H1 (cell line): ENCODE measurements around the gene NELL2. TPM values are rescaled to one million over a fixed set of nuclear protein-coding genes. Genes with fewer than 3 reads are reported as not detected.

Experiments used
- CTCF ChIA-PET: fragments of 300-600 bp; sonication (Branson Sonifier 250); formaldehyde crosslinking; loops from one replicate; lab custom pipeline; 2021; ENCODE audit not compliant: partially characterized antibody; lab: Charles Lee
- POLR2A ChIA-PET: fragments of 300-600 bp; sonication (Branson Sonifier 250); formaldehyde crosslinking; loops from one replicate; lab custom pipeline; 2021; ENCODE audit warnings: inconsistent platforms; ENCODE audit not compliant: partially characterized antibody; lab: Charles Lee
- DNase-seq, 2 experiments: peaks; one replicate each; pipeline versions ENCODE4 v3.0.0 to v3.0.0-alpha.2; 2010 to 2022; ENCODE audit warnings: low spot score in 2 of 2, low read depth in 1 of 2, mixed read lengths in 1 of 2
- FAIRE-seq: peaks from 2 replicates; lab custom pipeline; 2011; peaks lifted over from hg19 to GRCh38; lab: Jason Lieb, UNC
- H2AFZ ChIP-seq: 2 replicates; pipeline ENCODE4 v1.8.1; 2012; ENCODE audit warnings: low read length, inconsistent platforms
- H2AK5ac ChIP-seq: 2 replicates; pipeline ENCODE4 v1.6.1; 2013; ENCODE audit warnings: low read depth, low read length
- H2BK120ac ChIP-seq: replicated peaks from 2 replicates; pipeline ENCODE3; 2013; ENCODE audit warnings: low read depth, low read length, inconsistent platforms
- H2BK12ac ChIP-seq: 2 replicates; pipeline ENCODE4 v1.6.1; 2013; ENCODE audit warnings: low read depth, low read length
- H2BK15ac ChIP-seq: 2 replicates; pipeline ENCODE4 v1.6.1; 2013; ENCODE audit warnings: low read length
- H2BK20ac ChIP-seq: 2 replicates; pipeline ENCODE4 v1.6.1; 2013; ENCODE audit warnings: low read length
- H2BK5ac ChIP-seq: 2 replicates; pipeline ENCODE4 v1.6.1; 2013; ENCODE audit warnings: low read depth, low read length
- H3K14ac ChIP-seq: 2 replicates; pipeline ENCODE4 v1.6.1; 2013; ENCODE audit warnings: inconsistent platforms; ENCODE audit not compliant: insufficient read length
- H3K18ac ChIP-seq: 2 replicates; pipeline ENCODE4 v1.6.1; 2013; ENCODE audit warnings: low read length; ENCODE audit errors: extremely low read depth
- H3K23ac ChIP-seq: 2 replicates; pipeline ENCODE4 v1.6.1; 2013; ENCODE audit warnings: inconsistent platforms; ENCODE audit not compliant: insufficient read length
- H3K23me2 ChIP-seq: 2 replicates; pipeline ENCODE4 v1.6.1; 2013; ENCODE audit warnings: low read depth, low read length
- H3K27ac ChIP-seq: 2 replicates; pipeline ENCODE4 v1.6.1; 2011; ENCODE audit warnings: low read depth, low read length, inconsistent platforms
- H3K27me3 ChIP-seq, 4 experiments: replicated peaks in 1 of 4; 1 replicate in 1 of 4; 2 replicates in 3 of 4; pipeline versions ENCODE4 v1.6.1 to v1.8.1; 2011 to 2013; ENCODE audit warnings: low read length in 3 of 4, mild to moderate bottlenecking in 3 of 4, inconsistent platforms in 2 of 4, mixed read lengths in 2 of 4, moderate library complexity in 1 of 4; ENCODE audit not compliant: control insufficient read depth in 3 of 4, insufficient read depth in 3 of 4; ENCODE audit errors: extremely low read depth in 1 of 4
- H3K36me3 ChIP-seq, 4 experiments: 2 replicates each; pipeline versions ENCODE4 v1.6.1 to v1.8.1; 2011 to 2013; ENCODE audit warnings: mild to moderate bottlenecking in 4 of 4, low read length in 3 of 4, moderate library complexity in 2 of 4, control low read depth in 1 of 4, inconsistent platforms in 1 of 4; ENCODE audit not compliant: insufficient read depth in 4 of 4, control insufficient read depth in 2 of 4
- H3K4ac ChIP-seq: replicated peaks from 2 replicates; pipeline ENCODE3; 2013; ENCODE audit warnings: low read length, low read depth, mixed read lengths, inconsistent platforms; ENCODE audit not compliant: insufficient read length
- H3K4me1 ChIP-seq, 4 experiments: replicated peaks in 1 of 4; 1 replicate in 1 of 4; 2 replicates in 3 of 4; pipeline versions ENCODE4 v1.6.1 to v1.8.1; 2011 to 2013; ENCODE audit warnings: low read length in 3 of 4, inconsistent platforms in 2 of 4, mixed read lengths in 1 of 4; ENCODE audit not compliant: insufficient read depth in 4 of 4, control insufficient read depth in 3 of 4
- H3K4me2 ChIP-seq, 2 experiments: 2 replicates each; pipeline versions ENCODE4 v1.6.1 to v1.8.1; 2011 to 2013; ENCODE audit warnings: low read depth in 2 of 2, low read length in 2 of 2, control low read depth in 1 of 2, inconsistent platforms in 1 of 2, mild to moderate bottlenecking in 1 of 2; ENCODE audit not compliant: insufficient read depth in 1 of 2
- H3K4me3 ChIP-seq, 4 experiments: fragments of 200-600, 300-600 bp in 1 of 4; sonication (generic), shearing (Covaris generic), sonication (Bioruptor Twin) in 1 of 4; 2 replicates each; pipeline versions ENCODE4 v1.5.1 to v1.8.1; 2011 to 2016; ENCODE audit warnings: low read length in 4 of 4, low read depth in 3 of 4, control low read depth in 2 of 4, inconsistent platforms in 2 of 4, mild to moderate bottlenecking in 2 of 4, mixed read lengths in 1 of 4, moderate library complexity in 1 of 4; ENCODE audit not compliant: insufficient read depth in 2 of 4; ENCODE audit errors: extremely low read depth in 1 of 4
- H3K56ac ChIP-seq: replicated peaks from 2 replicates; pipeline ENCODE3; 2013; ENCODE audit warnings: low read depth, mild to moderate bottlenecking, mixed read lengths, low read length, inconsistent platforms; ENCODE audit not compliant: insufficient read length
- H3K79me1 ChIP-seq: 2 replicates; pipeline ENCODE4 v1.6.1; 2013; ENCODE audit warnings: low read depth, low read length, control low read depth
- H3K79me2 ChIP-seq, 2 experiments: 2 replicates each; pipeline versions ENCODE4 v1.6.1 to v1.8.1; 2012 to 2013; ENCODE audit warnings: low read length in 2 of 2, mild to moderate bottlenecking in 2 of 2, inconsistent platforms in 1 of 2; ENCODE audit not compliant: insufficient read depth in 2 of 2, control insufficient read depth in 1 of 2
- H3K9ac ChIP-seq, 4 experiments: replicated peaks in 1 of 4; 1 replicate in 1 of 4; 2 replicates in 3 of 4; pipeline versions ENCODE4 v1.6.1 to v1.8.1; 2011 to 2013; ENCODE audit warnings: low read depth in 3 of 4, low read length in 3 of 4, control low read depth in 2 of 4, mild to moderate bottlenecking in 2 of 4, moderate library complexity in 2 of 4, inconsistent platforms in 1 of 4; ENCODE audit errors: extremely low read depth in 1 of 4
- H3K9me3 ChIP-seq, 2 experiments: 2 replicates each; pipeline versions ENCODE4 v1.6.1 to v1.8.1; 2012 to 2013; ENCODE audit warnings: mild to moderate bottlenecking in 2 of 2, moderate library complexity in 2 of 2, control low read depth in 1 of 2, inconsistent platforms in 1 of 2, low read depth in 1 of 2, low read length in 1 of 2, mixed read lengths in 1 of 2; ENCODE audit not compliant: insufficient read depth in 2 of 2
- H4K20me1 ChIP-seq, 2 experiments: replicated peaks in 1 of 2; 2 replicates each; pipeline versions ENCODE3 to v1.8.1; 2011 to 2013; ENCODE audit warnings: inconsistent platforms in 2 of 2, low read length in 2 of 2, mild to moderate bottlenecking in 1 of 2; ENCODE audit not compliant: insufficient read depth in 2 of 2, control insufficient read depth in 1 of 2
- H4K5ac ChIP-seq: 2 replicates; pipeline ENCODE4 v1.6.1; 2013; ENCODE audit warnings: low read length, low read depth, mixed read lengths, inconsistent platforms; ENCODE audit not compliant: insufficient read length
- H4K8ac ChIP-seq: 2 replicates; pipeline ENCODE4 v1.8.0; 2013; ENCODE audit warnings: mild to moderate bottlenecking, moderate library complexity, low read length, inconsistent platforms; ENCODE audit not compliant: insufficient read depth; ENCODE audit errors: extremely low read depth
- H4K91ac ChIP-seq: replicated peaks from 2 replicates; pipeline ENCODE3; 2013; ENCODE audit warnings: low read length, mixed read lengths, inconsistent platforms; ENCODE audit not compliant: insufficient read length
- BCL11A ChIP-seq, 2 experiments: IDR thresholded peaks; one replicate each; pipeline ENCODE4 v1.6.1; 2011; ENCODE audit warnings: low read depth in 2 of 2, low read length in 2 of 2, mild to moderate bottlenecking in 2 of 2
- BRCA1 ChIP-seq: IDR thresholded peaks from 2 replicates; pipeline ENCODE4 v1.6.1; 2012; ENCODE audit warnings: low read depth, low read length, improper control_type of control experiment
- KDM4A ChIP-seq: IDR thresholded peaks from one replicate; pipeline ENCODE4 v1.7.1; 2012; ENCODE audit warnings: low read depth, mild to moderate bottlenecking, moderate library complexity, low read length, inconsistent platforms; ENCODE audit not compliant: severe bottlenecking
- POLR2A ChIP-seq, 2 experiments: IDR thresholded peaks; 1 replicate in 1 of 2; 2 replicates in 1 of 2; pipeline ENCODE4 v1.6.1; 2011; ENCODE audit warnings: low read depth in 2 of 2, low read length in 2 of 2, mild to moderate bottlenecking in 2 of 2; ENCODE audit errors: control extremely low read depth in 1 of 2
- POU5F1 ChIP-seq: IDR thresholded peaks from 2 replicates; pipeline ENCODE4 v1.6.1; 2011; ENCODE audit warnings: low read depth, mild to moderate bottlenecking, low read length, moderate library complexity
- RBBP5 ChIP-seq: IDR thresholded peaks from 2 replicates; pipeline ENCODE4 v1.7.1; 2012; ENCODE audit warnings: low read depth, mild to moderate bottlenecking, inconsistent platforms, low read length, moderate library complexity, borderline replicate concordance
- SP4 ChIP-seq: IDR thresholded peaks from 2 replicates; pipeline ENCODE4 v1.6.1; 2012; ENCODE audit warnings: low read length, inconsistent platforms
- WGBS, 2 experiments: shearing (Covaris generic) in 1 of 2; methylation state at CpG; one replicate each; pipeline versions ENCODE4 v1.1.6 to v1.1.7; 2013 to 2015; ENCODE audit warnings: low lambda C conversion rate in 2 of 2, mixed read lengths in 2 of 2, inconsistent platforms in 1 of 2, low coverage in 1 of 2, missing lambda C conversion rate in 1 of 2; ENCODE audit not compliant: insufficient replicate concordance in 2 of 2, insufficient coverage in 1 of 2, insufficient read length in 1 of 2; ENCODE audit errors: extremely low coverage in 1 of 2, missing lambda C conversion rate in 1 of 2; 5-methylcytosine and 5-hydroxymethylcytosine counted together
- polyA plus RNA-seq, 7 experiments: library from polyadenylated mRNA; depleted of rRNA in 3 of 7; stranded (reverse) in 5 of 7; unstranded in 2 of 7; fragments of >200 nt in 5 of 7; fragments of 200-250 nt in 2 of 7; gene quantifications; 1 replicate in 5 of 7; 2 replicates in 1 of 7; 4 replicates in 1 of 7; pipeline versions ENCODE4 v1.2.1 to v1.2.3, GENCODE V29; 2011 to 2013; ENCODE audit warnings: missing spikeins in 2 of 7, mixed read lengths in 2 of 7
- total RNA-seq: library from RNA; stranded (reverse); fragmentation: NEBNext Ultra II Directional; extraction: Animal tissue kit (Norgen Biotek cat#: 25700); gene quantifications from 2 replicates; pipeline ENCODE4 v1.2.1, GENCODE V29; 2021

The NELL2 gene
- total and polyA plus RNA-seq, 2 of the 8 experiments (the other 6 are each of a cell fraction or from before 2014, with no cell fraction given) = 54.2 to 56.8 TPM

GRCh38 chr12:44847403-44847802 lies 28.7 kb downstream of the NELL2 start:
- Histone ChIP-seq H2BK5ac (no peak overlapping the region), H3K4me2 (no peak overlapping the region), H3K18ac (no peak overlapping the region), H3K14ac (no peak overlapping the region), H3K56ac (no peak overlapping the region), H3K9me3 (no peaks in the 10 kb centered on the region)
- CTCF ChIA-PET = no interaction called here
- WGBS, 2 experiments = 100% methylated on average over 1 of the region's 1 CpG; no CpG with 5 or more reads in 1 of the 2 experiments
- TF ChIP-seq BCL11A (IDR thresholded peaks at IDR 0.05; ENCODE audit: low read depth in 2 of 2, low read length in 2 of 2) (no peak), BRCA1 (no peak), RBBP5 (no peak), POLR2A (IDR thresholded peaks at IDR 0.05; ENCODE audit: control extremely low read depth in 1 of 2, low read depth in 2 of 2, low read length in 2 of 2) (no peak), SP4 (no peak), POU5F1 (no peak), KDM4A (no peak)
- TF ChIP-seq, all 59 proteins: peak for 0
- no peak overlapping the region for H2AFZ ChIP-seq
- H3K79me2 ChIP-seq = peaks cover 3 to 9% of the 10 kb centered on the region in 2 experiments; a peak in 3 of 4 replicates
- no peak overlapping the region for H3K4ac ChIP-seq
- no peaks in the 10 kb centered on the region for H3K23me2 ChIP-seq
- POLR2A ChIA-PET = no interaction called here
- H4K8ac ChIP-seq = no peak overlapping the region
- H3K23ac ChIP-seq = no peak overlapping the region
- no peak overlapping the region for H3K9ac ChIP-seq
- no peak for DNase-seq
- no peaks in the 10 kb centered on the region for H3K27me3 ChIP-seq
- H4K91ac ChIP-seq = no peak overlapping the region
- peaks cover 3% of the 10 kb centered on the region; the same call in 1 of the 2 replicates for H3K79me1 ChIP-seq
- H2BK15ac ChIP-seq = no peak overlapping the region
- H3K36me3 ChIP-seq = no peaks in the 10 kb centered on the region
- no peak overlapping the region for H2BK12ac ChIP-seq
- H2BK120ac ChIP-seq = no peak overlapping the region
- no peak overlapping the region for H3K27ac ChIP-seq
- no peak overlapping the region for H3K4me3 ChIP-seq
- H4K20me1 ChIP-seq = peaks cover 0 to 6% of the 10 kb centered on the region in 2 experiments
- H3K4me1 ChIP-seq = peaks cover 0 to 2% (median under 1%) of the 10 kb centered on the region in 4 experiments; a peak in 3 of 7 replicates
- no peak overlapping the region for H4K5ac ChIP-seq
- FAIRE-seq = no peak
- H2AK5ac ChIP-seq = no peak overlapping the region
- H2BK20ac ChIP-seq = no peak overlapping the region
